Medulla oblongata (tissue), 1 donor: Measurements from ENCODE around the gene ZNF774.
A peak's percentile ranks its signal among the peaks of the same experiment; 100 is the strongest.
"Not testable (repeated sequence)": the region's sequence is repeated elsewhere in the genome, so short reads cannot be mapped to it uniquely, and the experiment has no call there.

Source experiments
- DNase-seq: peaks from one replicate; pipeline ENCODE4 v3.0.0-alpha.2; 2015; ENCODE audit errors: extremely low spot score

Gene ZNF774

DNA sequence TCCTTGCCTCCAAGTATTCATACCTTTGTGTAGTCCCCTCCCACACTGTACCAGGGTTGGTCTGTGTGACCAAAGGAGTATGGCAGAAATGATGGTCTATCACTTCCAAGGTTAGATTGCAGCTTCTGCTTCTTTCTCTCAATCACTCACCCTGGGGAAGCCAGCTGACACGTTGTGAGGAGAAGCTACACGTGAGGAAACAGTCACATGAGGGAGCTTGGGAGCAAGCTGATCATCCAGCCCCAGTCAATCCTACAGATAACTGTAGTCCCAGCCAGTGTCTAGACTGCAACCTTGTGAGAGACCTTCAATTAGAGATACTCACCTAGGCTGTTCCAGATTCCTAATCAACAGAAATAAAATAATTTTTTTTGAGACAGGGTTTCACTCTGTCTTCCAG, 6.2 kb upstream of the ZNF774 start:
- no peak for DNase-seq

DNA sequence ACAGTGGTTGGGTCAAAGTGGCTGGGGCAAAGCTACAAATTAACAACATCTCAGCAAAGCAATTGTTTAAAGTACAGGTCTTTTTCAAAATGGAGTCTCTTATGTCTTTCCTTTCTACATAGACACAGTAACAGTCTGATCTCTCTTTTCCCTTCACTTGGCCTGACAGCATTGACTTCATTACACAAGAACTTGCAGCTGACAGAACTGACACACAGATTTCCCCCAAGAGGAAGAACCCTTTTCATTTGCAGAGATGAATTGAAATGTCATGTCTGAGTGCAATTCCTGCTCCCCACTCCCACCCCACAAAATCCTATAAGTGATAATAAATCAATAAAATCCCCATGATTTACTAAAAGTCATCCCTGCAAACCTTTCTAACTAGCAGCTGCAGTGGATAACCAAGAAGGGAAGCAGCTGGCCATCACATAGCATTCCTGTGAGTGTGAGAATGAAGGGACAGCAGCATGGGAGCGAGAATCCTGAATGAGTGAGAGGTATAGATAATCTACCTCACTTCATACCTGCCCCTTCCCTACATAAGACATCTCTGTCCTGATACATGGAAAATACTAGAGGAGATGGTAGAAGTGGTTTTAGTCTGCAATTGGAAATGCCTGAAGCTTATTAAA, 4.5 kb upstream of the ZNF774 start:
- DNase-seq, result not testable (repeated sequence)

DNA sequence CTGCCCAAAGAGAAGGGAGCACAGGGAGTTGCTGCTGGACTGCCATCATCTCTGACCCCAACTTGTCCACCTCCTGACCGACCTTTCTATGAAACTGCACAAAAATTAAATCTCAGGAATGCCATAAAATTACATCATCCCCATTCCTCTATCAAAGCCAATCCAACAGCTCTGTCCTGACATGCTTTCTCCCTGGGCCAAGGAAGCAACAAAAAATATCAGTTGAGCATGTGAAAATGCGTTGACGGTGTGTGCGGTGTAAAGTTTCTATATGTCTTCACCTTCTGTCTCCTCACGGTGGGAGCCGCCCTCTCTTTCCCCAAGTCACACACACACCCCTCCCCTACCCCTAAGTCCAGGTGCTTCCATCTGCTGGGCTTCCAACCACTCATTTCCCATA, 3.6 kb upstream of the ZNF774 start:
- DNase-seq, result no peak

DNA sequence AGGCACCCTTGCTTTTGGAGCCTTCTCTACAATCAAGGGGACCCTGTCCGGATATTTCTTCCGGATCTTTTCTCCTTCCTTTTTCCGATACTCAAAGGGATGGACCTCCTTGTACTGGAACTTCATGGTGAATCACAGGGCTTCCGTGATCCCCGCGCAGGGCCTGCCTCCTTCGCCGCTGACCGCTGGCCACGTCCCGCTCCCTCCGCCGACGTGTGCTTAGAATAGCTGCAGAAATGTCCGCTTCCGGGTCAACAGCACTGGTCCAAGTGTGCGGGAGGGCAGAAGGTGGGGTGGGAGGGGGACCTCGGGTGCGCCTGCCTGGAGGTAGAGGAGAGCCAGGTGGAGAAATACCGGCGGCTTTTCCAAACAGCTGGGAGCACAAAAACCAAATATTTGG, 3.0 kb upstream of the ZNF774 start:
- no peak for DNase-seq

DNA sequence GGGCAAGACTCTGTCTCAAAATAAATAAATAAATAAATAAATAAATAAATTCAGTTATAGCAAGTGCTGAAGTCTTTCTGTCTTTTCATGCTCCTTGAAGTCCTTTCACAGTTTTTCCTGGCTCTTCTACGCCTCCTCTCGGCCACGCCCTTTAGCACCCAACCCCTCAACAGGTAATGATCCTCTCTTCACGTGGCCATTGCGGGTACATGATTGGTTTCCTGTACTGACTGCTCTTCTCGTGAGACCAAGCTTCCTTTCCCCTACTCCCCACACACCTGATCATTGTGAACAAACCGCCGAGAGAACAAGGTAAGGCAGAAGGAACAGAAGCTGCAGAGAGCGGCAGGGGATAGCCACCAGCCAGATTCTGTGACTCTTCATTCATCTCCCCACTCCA, 2.3 kb upstream of the ZNF774 start:
- no peak for DNase-seq

DNA sequence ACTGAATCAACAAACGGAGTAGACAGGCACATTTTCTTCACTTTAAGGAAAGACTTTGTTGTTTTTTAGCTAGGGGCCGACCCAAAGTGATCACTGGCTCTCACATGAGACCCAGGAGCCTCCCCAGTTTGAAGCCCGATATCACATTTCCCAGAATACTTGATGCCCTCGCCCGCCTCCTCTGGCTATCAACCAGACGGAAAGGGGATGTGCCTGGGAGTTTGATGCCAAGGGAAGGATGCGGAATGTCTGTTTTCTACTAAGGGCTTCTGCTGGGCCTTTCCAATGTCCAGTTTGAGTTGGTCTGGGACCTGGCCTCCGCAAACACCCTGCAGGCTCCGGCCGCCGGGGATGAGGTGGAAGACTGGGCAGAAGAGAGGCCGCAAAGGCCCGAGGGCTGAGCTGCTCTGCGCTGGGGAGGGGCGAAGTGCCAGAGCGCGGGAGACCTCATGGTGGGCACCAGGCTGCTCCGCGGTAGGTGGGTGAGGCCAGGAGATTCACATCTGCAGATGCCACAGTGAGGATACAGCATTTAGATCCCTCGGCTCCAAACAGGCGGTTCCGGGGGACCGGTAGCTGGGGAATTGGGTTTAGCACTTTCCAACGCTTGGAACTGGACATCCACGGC, 491 bp upstream of the ZNF774 start:
- DNase-seq, result no peak

DNA sequence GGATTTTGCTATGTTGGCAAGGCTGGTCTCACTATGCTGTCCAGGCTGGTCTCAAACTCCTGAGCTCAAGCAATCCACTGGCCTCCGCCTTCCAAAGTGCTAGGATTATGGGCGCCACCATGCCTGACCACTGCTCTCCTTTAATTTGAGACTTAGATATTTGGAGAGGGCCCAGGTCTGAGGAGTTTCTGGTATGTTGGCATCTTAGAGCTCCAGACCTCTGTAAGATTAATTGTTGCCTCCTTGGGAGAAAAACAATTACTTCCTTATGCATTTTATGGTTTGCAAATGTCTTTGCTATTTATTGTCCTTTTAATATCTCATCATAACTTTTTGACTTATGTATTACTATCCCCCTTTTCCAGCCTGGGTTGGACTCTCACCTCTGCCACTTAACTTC, 2.9 kb downstream of the ZNF774 start:
- DNase-seq, result no peak

DNA sequence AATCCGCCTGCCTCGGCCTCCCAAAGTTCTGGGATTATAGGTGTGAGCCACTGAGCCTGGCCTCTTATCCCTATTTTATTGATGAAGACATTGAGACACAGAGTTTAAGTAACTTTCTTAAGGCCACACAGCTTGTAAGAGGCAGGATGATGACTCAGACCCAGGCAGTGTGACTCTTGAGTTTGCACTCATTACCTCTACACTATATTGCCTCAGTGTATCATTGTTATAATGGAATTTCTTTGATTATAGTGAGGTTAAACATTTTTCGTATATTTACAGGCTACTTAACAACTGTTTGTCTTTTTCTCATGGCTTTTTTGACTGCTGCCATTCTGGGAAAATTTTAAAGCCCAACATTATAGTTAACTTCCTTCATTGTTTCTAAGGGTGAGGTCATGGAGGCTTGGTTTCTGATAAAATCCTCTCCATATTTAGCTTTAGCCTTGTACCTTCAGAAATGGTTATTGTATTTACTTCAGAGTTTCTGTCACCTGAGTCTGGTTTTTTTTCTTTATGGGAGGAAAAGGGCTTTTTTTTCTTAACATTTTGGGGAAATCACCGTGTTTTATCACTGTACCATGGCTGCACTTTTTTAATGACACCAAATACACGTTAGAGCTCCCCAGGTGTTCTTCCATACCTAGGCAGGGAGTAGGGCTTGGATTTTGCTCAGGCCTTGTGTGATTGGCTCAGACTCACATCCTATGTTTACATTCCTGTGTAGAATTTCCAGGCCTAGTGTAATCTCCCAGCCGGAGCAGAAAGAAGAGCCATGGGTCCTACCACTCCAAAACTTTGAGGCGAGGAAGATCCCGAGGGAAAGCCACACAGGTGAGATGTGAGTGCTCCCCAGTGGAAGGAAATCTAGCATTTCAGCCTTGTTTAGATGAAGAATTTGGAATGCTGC, 6.3 kb downstream of the ZNF774 start:
- DNase-seq, result no peak

DNA sequence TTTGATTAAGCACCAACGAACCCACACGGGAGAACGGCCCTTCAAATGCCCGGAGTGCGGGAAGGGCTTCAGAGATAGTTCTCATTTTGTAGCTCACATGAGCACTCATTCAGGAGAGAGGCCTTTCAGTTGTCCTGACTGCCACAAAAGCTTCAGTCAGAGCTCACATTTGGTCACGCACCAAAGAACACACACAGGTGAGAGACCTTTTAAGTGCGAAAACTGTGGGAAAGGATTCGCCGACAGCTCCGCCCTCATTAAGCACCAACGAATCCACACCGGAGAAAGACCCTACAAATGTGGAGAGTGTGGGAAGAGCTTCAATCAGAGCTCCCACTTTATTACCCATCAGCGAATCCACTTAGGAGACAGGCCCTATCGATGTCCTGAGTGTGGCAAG, 8.7 kb downstream of the ZNF774 start:
- no peak for DNase-seq

DNA sequence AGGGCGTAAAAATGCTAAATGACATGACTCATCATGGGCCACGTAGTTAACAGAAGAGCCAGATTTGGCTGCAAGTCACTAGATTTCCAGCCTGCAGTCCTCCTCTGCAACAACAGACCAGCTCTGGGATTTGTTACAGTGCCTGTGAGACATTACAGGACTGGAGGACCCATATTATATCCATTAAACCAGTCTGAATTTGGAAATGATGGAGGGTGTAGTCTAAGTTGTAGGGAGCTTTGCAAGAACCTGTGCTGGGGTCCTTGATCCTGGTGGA, 10.8 kb downstream of the ZNF774 start:
- no peak for DNase-seq

DNA sequence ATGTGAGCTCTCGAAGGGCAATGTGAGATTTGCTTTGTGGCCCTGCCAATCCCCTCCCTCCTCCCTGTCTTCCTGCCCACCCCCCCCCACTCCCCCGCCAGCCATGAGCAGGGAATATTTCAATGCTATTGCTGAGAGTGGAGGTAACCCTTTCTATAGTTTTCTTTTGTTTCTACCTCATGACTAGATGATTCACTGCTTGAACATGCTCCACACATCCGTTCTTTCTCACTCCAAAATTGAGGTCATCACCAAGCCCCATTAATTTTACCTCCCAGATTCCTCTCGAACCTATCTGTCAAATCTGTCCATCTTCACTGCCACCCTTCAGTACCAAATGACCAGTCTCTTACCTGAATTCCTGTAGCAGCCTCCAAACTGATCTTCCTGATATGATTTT, 12.2 kb downstream of the ZNF774 start:
- DNase-seq, result no peak

DNA sequence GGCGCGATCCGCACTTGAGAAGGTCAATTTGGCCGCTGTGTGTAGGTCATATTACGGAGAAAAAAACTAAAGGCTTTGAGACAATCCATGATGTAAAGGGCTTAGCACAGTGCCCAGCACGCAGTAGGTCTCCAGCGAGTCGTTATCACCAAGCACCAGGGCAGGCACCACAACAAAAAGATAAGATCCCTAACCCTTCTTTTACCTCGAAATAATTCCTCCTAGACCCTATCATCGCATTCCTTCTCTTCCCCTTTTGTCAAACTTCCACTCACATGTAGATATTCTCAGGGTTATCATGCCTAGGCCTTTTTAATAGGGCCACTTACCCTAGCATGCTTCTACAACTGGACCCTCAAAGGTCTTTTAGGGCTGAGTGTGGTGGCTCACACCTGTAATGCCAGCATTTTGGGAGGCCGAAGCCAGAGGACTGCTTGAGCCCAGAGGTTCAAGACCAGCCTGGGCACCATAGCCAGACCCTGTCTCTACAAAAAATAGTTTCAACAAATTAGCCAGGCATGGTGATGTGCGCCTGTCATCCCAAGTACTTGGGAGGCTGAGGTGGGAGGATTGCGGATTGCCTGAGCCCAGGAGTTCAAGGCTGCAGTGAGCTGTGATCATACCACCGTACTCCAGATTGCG, 13.5 kb downstream of the ZNF774 start:
- DNase-seq, result no peak

DNA sequence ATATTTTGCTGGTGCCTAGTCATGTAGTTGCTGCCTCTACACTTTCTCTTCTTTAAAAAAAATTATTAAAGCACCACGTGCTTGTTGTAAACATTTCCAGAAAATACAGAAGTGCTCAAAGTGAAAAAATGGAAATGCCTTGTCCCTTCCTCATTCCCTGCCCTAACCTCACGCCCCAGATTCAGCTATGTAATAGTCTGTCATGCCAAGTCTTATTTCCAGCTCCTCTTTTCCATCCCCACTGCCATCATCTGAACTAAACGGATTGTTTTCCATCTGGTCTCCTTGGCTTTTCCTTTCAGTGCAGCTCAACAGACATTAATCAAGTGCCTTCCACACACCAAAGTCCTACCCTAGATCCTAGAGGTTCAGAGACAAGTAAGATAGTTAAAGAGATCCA, 15.5 kb downstream of the ZNF774 start:
- DNase-seq, result no peak

DNA sequence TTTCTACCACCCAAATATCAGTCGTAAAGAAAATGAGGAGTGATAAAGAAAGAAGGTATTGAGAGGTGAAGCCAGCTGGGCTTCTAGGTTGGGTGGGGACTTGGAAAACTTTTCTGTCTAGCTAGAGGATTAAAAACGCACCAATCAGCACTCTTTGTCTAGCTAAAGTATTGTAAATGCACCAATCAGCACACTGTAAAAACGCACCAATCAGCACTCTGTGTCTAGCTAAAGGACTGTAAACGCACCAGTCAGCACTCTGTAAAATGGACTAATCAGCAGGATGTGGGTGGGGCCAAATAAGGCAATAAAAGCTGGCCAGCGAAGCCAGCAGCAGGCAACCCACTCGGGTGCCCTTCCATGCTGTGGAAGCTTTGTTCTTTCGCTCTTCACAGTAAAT, 23.0 kb downstream of the ZNF774 start:
- no peak for DNase-seq

DNA sequence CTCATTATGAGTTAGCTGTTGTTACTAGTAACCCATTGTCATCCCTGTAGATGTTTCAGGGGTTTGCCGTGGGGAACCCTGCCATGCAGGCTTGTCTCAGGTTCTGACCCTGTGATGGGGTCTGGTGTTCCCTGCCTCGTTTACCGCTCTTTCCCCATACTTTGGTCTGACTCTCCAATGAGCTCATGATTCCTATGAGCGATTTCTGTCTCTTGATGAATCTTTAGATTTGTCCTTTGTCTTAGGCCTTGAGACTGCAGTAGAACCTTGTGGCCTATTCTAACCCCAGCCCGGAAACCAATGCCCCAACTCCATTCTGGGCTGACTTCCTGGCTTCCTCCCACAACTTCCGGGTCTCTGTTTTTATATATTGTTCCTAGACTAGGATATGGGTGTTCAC, 24.7 kb downstream of the ZNF774 start:
- no peak for DNase-seq

DNA sequence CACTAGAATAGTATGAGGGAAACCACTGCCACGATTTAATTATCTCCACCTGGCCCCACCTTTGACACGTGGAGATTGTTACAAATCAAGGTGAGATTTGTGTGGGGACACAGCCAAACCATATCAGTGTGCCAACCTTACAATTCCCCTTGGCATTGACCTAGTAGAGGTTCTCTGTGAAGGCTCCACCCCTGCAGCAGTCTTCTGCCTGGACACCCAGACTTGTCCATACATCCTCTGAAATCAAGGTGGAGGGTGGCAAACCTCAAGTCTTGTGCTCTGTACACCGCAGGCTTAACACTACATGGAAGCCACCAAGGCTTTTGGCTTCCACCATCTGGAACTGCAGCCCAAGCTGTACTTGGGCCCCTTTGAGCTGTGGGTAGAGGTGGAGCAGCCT, 27.2 kb downstream of the ZNF774 start:
- DNase-seq, result no peak

DNA sequence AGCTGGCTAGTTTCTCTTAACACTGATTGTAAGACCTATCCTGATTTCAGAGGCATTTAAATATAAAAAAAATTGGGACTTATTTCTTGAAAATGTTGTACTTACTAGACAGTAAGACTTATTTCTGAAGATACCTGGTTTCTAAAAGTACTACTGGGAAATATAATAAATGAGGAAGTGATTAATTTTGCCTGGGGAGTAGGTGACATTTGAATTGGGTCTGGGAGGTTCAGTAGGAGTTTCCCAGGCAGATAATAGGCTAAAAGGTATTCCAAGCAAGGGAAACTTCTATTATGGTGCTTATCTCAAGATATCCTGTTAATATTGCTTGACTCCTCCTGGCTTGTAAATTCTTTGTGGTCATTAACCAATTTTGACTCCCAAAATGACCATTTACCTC, 29.4 kb downstream of the ZNF774 start:
- DNase-seq, result no peak

DNA sequence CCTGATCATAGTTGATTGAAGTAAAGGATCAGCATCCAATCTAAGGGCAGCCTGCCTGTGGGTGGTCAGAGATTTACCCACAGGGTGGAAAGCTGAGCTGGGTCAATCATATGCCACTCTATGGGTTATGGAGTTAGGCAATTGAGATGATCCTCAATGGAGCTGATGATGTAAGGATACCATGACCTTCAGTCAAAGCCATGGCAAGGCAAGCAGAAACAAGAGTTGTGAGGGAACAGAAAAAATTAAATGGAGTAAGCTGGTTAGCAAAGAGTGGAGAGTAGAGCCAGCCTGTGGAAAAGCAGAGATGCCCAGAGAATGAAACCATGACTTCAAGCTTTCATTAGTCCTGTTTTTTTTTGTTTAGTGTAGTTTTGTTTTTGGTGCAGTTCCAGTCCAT, 30.2 kb downstream of the ZNF774 start:
- DNase-seq, result no peak

DNA sequence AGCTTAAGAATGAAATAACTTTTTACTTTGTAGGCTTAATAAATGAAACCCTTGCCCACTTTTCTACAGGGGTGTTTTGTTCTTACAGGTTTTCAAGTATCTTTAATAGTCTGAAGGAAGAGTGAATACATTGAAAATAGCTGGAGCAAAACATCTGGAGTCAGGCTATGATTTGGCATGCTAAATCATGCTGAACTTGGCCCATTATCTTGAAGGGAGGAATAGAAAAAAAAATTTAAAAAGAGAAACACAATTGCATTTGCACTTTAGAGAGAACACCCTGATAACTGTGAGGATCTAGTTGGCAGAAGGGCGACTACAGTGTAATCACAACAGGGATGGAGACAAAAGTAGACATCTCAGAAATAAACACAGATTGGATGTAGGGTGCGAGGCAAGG, 34.1 kb downstream of the ZNF774 start:
- no peak for DNase-seq

DNA sequence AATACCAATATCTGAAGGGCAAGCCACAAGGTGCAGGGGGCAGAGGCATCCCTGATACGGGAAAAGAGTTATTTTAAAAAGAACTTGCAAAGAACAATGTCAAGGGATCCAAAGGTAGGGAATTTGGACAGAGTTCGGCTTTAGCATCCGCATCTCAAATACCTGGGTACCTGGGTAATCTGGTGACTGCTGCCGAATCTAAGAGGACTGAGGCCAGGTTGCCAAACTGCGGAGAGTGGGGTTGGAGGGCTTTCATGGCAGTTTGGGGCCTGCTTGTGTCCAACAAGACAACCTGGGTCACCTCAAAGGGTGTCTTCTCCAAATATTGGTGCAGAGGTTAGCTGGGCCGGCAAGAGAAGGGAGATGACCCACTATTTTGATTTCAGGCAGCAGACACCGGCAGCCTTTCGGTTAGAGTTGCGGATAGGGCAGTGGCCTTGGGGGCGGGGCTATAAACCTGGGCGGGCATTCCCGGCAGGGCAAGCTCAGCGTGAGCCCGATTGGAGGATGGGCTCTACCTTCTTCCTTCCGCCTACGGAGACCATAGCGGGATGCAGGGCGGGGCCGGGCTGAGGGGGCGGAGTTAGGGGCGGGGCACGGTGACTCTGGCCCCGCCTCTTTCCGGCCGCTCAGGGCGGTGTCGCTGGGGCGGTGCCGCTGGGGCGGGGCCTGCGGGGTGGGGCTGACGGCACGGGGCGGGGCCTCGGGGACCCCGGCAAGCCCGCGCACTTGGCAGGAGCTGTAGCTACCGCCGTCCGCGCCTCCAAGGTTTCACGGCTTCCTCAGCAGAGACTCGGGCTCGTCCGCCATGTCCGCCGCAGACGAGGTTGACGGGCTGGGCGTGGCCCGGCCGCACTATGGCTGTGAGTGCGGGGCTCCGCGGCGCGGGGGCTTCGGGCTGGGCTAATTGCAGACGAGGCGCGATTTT, 35.7 kb downstream of the ZNF774 start, which contains the start of gene IQGAP1:
IQGAP1 (plus strand) TSS at position 709 of the 928 bp plus-strand sequence; CDS start at position 809, 100 bp downstream.
- peak; percentile 96 for DNase-seq
